H9 (cell line): ENCODE data around the gene TMEM181. TPM values are rescaled to one million over a fixed set of nuclear protein-coding genes. Genes with fewer than 3 reads are reported as not detected.

Source experiments
- DNase-seq: peaks from one replicate; pipeline ENCODE4 v3.0.0-alpha.2; 2017
- H2AFZ ChIP-seq: one replicate; pipeline ENCODE4 v1.6.1; 2013; ENCODE audit warnings: mild to moderate bottlenecking, low read length, control low read depth, moderate library complexity
- H2AK5ac ChIP-seq: 2 replicates; pipeline ENCODE4 v1.6.1; 2013; ENCODE audit warnings: low read length, control low read depth, mixed read lengths; ENCODE audit not compliant: insufficient read length
- H2BK120ac ChIP-seq: one replicate; pipeline ENCODE4 v1.6.1; 2013; ENCODE audit warnings: low read depth, mild to moderate bottlenecking, low read length, control low read depth, inconsistent platforms; ENCODE audit not compliant: poor library complexity, severe bottlenecking
- H2BK12ac ChIP-seq: 2 replicates; pipeline ENCODE4 v1.6.1; 2013; ENCODE audit warnings: low read length, control low read depth, mixed read lengths, low read depth; ENCODE audit not compliant: insufficient read length
- H2BK15ac ChIP-seq: 2 replicates; pipeline ENCODE4 v1.6.1; 2013; ENCODE audit warnings: low read depth, low read length, control low read depth
- H2BK20ac ChIP-seq: one replicate; pipeline ENCODE4 v1.6.1; 2013; ENCODE audit warnings: low read depth, mild to moderate bottlenecking, low read length, control low read depth, inconsistent platforms; ENCODE audit not compliant: poor library complexity, severe bottlenecking
- H2BK5ac ChIP-seq: 2 replicates; pipeline ENCODE4 v1.6.1; 2013; ENCODE audit warnings: low read length, control low read depth, mixed read lengths; ENCODE audit not compliant: insufficient read length
- H3K14ac ChIP-seq: 2 replicates; pipeline ENCODE4 v1.6.1; 2013; ENCODE audit warnings: low read length, control low read depth; ENCODE audit not compliant: insufficient read depth
- H3K18ac ChIP-seq: 2 replicates; pipeline ENCODE4 v1.6.1; 2013; ENCODE audit warnings: low read depth, mild to moderate bottlenecking, mixed read lengths, low read length, control low read depth; ENCODE audit not compliant: insufficient read length
- H3K23ac ChIP-seq: 2 replicates; pipeline ENCODE4 v1.6.1; 2013; ENCODE audit warnings: low read length, control low read depth, mixed read lengths, low read depth; ENCODE audit not compliant: insufficient read length
- H3K23me2 ChIP-seq: 2 replicates; pipeline ENCODE4 v1.6.1; 2013; ENCODE audit warnings: low read depth, mild to moderate bottlenecking, mixed read lengths, low read length, control low read depth; ENCODE audit not compliant: insufficient read length, poor library complexity, severe bottlenecking
- H3K27ac ChIP-seq: 2 replicates; pipeline ENCODE4 v1.5.1; 2013; ENCODE audit warnings: low read length, control low read depth, mixed read lengths, low read depth; ENCODE audit not compliant: insufficient read length
- H3K27me3 ChIP-seq: 2 replicates; pipeline ENCODE4 v1.6.1; 2013; ENCODE audit warnings: low read length, control low read depth, inconsistent platforms; ENCODE audit not compliant: insufficient read depth
- H3K4ac ChIP-seq: 2 replicates; pipeline ENCODE4 v1.6.1; 2013; ENCODE audit warnings: low read depth, mild to moderate bottlenecking, control low read depth, inconsistent platforms, low read length, moderate library complexity
- H3K4me1 ChIP-seq: 2 replicates; pipeline ENCODE4 v1.6.1; 2013; ENCODE audit warnings: low read length, control low read depth, inconsistent platforms; ENCODE audit not compliant: insufficient read depth
- H3K4me2 ChIP-seq: 2 replicates; pipeline ENCODE4 v1.6.1; 2013; ENCODE audit warnings: low read length, control low read depth, mixed read lengths; ENCODE audit not compliant: insufficient read length, insufficient read depth
- H3K56ac ChIP-seq: 2 replicates; pipeline ENCODE4 v1.6.1; 2013; ENCODE audit warnings: low read depth, mild to moderate bottlenecking, mixed read lengths, low read length, control low read depth; ENCODE audit not compliant: insufficient read length
- H3K79me1 ChIP-seq: 2 replicates; pipeline ENCODE4 v1.6.1; 2013; ENCODE audit warnings: low read depth, mild to moderate bottlenecking, moderate library complexity, low read length, control low read depth, inconsistent platforms; ENCODE audit not compliant: insufficient read depth, poor library complexity, severe bottlenecking
- H3K79me2 ChIP-seq: 2 replicates; pipeline ENCODE4 v1.6.1; 2013; ENCODE audit warnings: low read length, control low read depth, inconsistent platforms; ENCODE audit not compliant: insufficient read depth
- H3K9ac ChIP-seq: 2 replicates; pipeline ENCODE4 v1.6.1; 2013; ENCODE audit warnings: low read length, control low read depth, mixed read lengths; ENCODE audit not compliant: insufficient read length; ENCODE audit errors: extremely low read depth
- H3K9me3 ChIP-seq: one replicate; pipeline ENCODE4 v1.6.1; 2013; ENCODE audit warnings: low read depth, low read length, inconsistent platforms; ENCODE audit not compliant: control insufficient read depth
- H3T11ph ChIP-seq: one replicate; pipeline ENCODE4 v1.6.1; 2013; ENCODE audit warnings: mild to moderate bottlenecking, low read length, control low read depth, inconsistent platforms
- H4K20me1 ChIP-seq: one replicate; pipeline ENCODE4 v1.6.1; 2013; ENCODE audit not compliant: control insufficient read depth, insufficient read length, insufficient read depth
- H4K5ac ChIP-seq: 2 replicates; pipeline ENCODE4 v1.6.1; 2013; ENCODE audit warnings: low read depth, mild to moderate bottlenecking, mixed read lengths, low read length, control low read depth; ENCODE audit not compliant: insufficient read length
- H4K8ac ChIP-seq: replicated peaks from 2 replicates; pipeline ENCODE4 v1.6.1; 2013; ENCODE audit warnings: low read length, control low read depth, mixed read lengths, low read depth; ENCODE audit not compliant: insufficient read length
- H4K91ac ChIP-seq: 2 replicates; pipeline ENCODE4 v1.6.1; 2013; ENCODE audit warnings: low read depth, mild to moderate bottlenecking, moderate library complexity, mixed read lengths, low read length, control low read depth; ENCODE audit not compliant: insufficient read length
- H3K27ac Mint-ChIP-seq, 3 experiments: 2 replicates in 2 of 3; 3 replicates in 1 of 3; pipeline ENCODE4 v1.8.0; 2020 to 2021; ENCODE audit warnings: mixed read lengths in 3 of 3, mild to moderate bottlenecking in 1 of 3, moderate library complexity in 1 of 3
- H3K27me3 Mint-ChIP-seq: 2 replicates; pipeline ENCODE4 v1.8.0; 2021; ENCODE audit warnings: low read depth, mild to moderate bottlenecking, moderate library complexity, mixed read lengths
- H3K36me3 Mint-ChIP-seq, 3 experiments: 2 replicates in 2 of 3; 3 replicates in 1 of 3; pipeline ENCODE4 v1.8.0; 2020 to 2021; ENCODE audit warnings: low read depth in 3 of 3, mixed read lengths in 3 of 3; ENCODE audit not compliant: insufficient read depth in 1 of 3
- H3K4me1 Mint-ChIP-seq, 2 experiments: 2 replicates each; pipeline ENCODE4 v1.8.0; 2020; ENCODE audit warnings: mixed read lengths in 2 of 2
- H3K4me3 Mint-ChIP-seq, 2 experiments: 2 replicates in 1 of 2; 3 replicates in 1 of 2; pipeline ENCODE4 v1.8.0; 2020 to 2021; ENCODE audit warnings: mild to moderate bottlenecking in 2 of 2, mixed read lengths in 2 of 2, moderate library complexity in 1 of 2
- H3K9me3 Mint-ChIP-seq, 2 experiments: 2 replicates in 1 of 2; 3 replicates in 1 of 2; pipeline ENCODE4 v1.8.0; 2020; ENCODE audit warnings: mild to moderate bottlenecking in 2 of 2, mixed read lengths in 2 of 2, moderate library complexity in 1 of 2
- CTCF ChIP-seq: fragments of 200-600 bp; sonication (generic); conservative IDR thresholded peaks from 3 replicates; pipeline ENCODE4 v1.8.0; 2021; ENCODE audit warnings: antibody characterized with exemption, mild to moderate bottlenecking
- WGBS: extraction: QIAGEN DNeasy Blood & Tissue Kit; methylation state at CpG from one replicate; pipeline ENCODE4 v1.1.7; 2013; ENCODE audit warnings: missing lambda C conversion rate, low lambda C conversion rate, mixed read lengths; ENCODE audit not compliant: insufficient read length; ENCODE audit errors: extremely low coverage; 5-methylcytosine and 5-hydroxymethylcytosine counted together
- total RNA-seq: library from RNA; stranded (reverse); gene quantifications from 2 replicates; pipeline ENCODE4 v1.2.1, GENCODE V29; 2021

The TMEM181 gene
- total RNA-seq, 1 experiment from 2014 or later: 24.4 TPM

GRCh38 chr6:158645064-158646022 is 85.5 kb downstream of the TMEM181 start:
- Mint-ChIP-seq H3K4me3 (peak overlapping the region; percentile 93 to 98), H3K4me1 (peaks cover 22 to 31% of the 10 kb centered on the region in 2 experiments), H3K9me3 (no peaks in the 10 kb centered on the region), H3K27me3 (peaks cover 20% of the 10 kb centered on the region), H3K27ac (peak overlapping the region in 2 of 3 experiments; percentile 83 to 91; a peak in 3 of 7 replicates), H3K36me3 (peaks cover 3 to 17% (median 8%) of the 10 kb centered on the region in 3 experiments; a peak in 6 of 7 replicates)
- Histone ChIP-seq H3K4me2 (peak overlapping the region; percentile 63), H2BK120ac (no peak overlapping the region), H4K5ac (no peak overlapping the region), H2BK20ac (no peak overlapping the region), H3T11ph (no peak overlapping the region), H2BK5ac (no peak overlapping the region), H2BK15ac (no peak overlapping the region), H3K23ac (no peak overlapping the region), H4K91ac (no peak overlapping the region), H3K23me2 (peaks cover 4% of the 10 kb centered on the region), H3K18ac (no peak overlapping the region), H3K9me3 (no peaks in the 10 kb centered on the region), H2BK12ac (no peak overlapping the region), H4K8ac (no peak overlapping the region), H4K20me1 (no peaks in the 10 kb centered on the region), H2AFZ (no peak overlapping the region), H3K4ac (no peak overlapping the region), H3K79me1 (no peaks in the 10 kb centered on the region), H3K14ac (no peak overlapping the region), H3K9ac (no peak overlapping the region), H3K27me3 (peaks cover 5% of the 10 kb centered on the region; the same call in 1 of the 2 replicates), H2AK5ac (no peak overlapping the region), H3K4me1 (no peaks in the 10 kb centered on the region), H3K56ac (no peak overlapping the region), H3K27ac (no peak overlapping the region), H3K79me2 (no peaks in the 10 kb centered on the region; the same call in 1 of the 2 replicates)
- DNase-seq: no peak
- TF ChIP-seq CTCF: no peak
- WGBS: no CpG with 5 or more reads among the region's 21 CpGs
